ENCODE data around the gene CLCN5.

DNA sequence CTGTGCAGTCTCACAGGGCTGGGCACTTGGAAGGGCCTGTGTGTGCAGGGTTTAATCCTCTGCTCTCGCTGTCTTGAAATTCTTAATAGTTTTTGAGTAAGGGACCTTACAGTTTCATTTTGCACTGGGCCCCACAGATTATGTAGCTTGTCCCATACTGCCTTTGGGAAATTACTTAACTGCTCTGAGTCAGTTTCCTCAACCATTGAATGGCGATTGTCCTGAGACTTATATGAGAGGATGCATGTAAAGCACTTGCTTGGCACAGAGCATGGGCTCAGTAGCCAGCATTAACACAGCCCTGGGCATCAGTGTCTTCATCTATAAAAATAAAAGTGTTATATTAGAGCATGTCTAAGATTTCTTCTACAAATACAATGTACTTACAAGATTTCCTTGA, 55.8 kb downstream of the CLCN5 start:
- no peak for TF ChIP-seq EZH2 (IDR thresholded peaks at IDR 0.05; ENCODE audit: insufficient read depth, poor library complexity, severe bottlenecking)
- no peak for TF ChIP-seq EZH2phosphoT487 (IDR thresholded peaks at IDR 0.05; ENCODE audit: insufficient read depth, low read depth)
